DND-41 (cell line): ENCODE results near the gene SLC25A36.
"Not testable (repeated sequence)": the region's sequence is repeated elsewhere in the genome, so short reads cannot be mapped to it uniquely, and the experiment has no call there.

Experiments
- ATAC-seq: fragments of 200-7000 bp; cut with Tn5 transposase; 3 replicates; pipeline ENCODE4 v1.9.1; 2021; ENCODE audit warnings: low read depth; ENCODE audit not compliant: insufficient read depth
- DNase-seq: peaks from one replicate; pipeline ENCODE4 v3.0.0-alpha.2; 2020
- H2AFZ ChIP-seq: 2 replicates; pipeline ENCODE4 v1.6.0; 2012; ENCODE audit warnings: low read depth, low read length
- H3K27ac ChIP-seq: 2 replicates; pipeline ENCODE4 v1.5.1; 2012; ENCODE audit warnings: low read length, inconsistent platforms
- H3K27me3 ChIP-seq: fragments of 200-600 bp; sonication (generic); 2 replicates; pipeline ENCODE4 v1.6.0; 2012; ENCODE audit warnings: low read length, mild to moderate bottlenecking, inconsistent platforms; ENCODE audit not compliant: insufficient read depth, poor library complexity
- H3K36me3 ChIP-seq: 2 replicates; pipeline ENCODE4 v1.5.1; 2012; ENCODE audit warnings: low read length, inconsistent platforms; ENCODE audit not compliant: insufficient read depth
- H3K4me1 ChIP-seq: 2 replicates; pipeline ENCODE4 v1.5.1; 2012; ENCODE audit warnings: mild to moderate bottlenecking, low read length; ENCODE audit not compliant: insufficient read depth
- H3K4me2 ChIP-seq: 2 replicates; pipeline ENCODE4 v1.6.0; 2012; ENCODE audit warnings: mild to moderate bottlenecking, moderate library complexity, low read length, inconsistent platforms; ENCODE audit not compliant: insufficient read depth
- H3K4me3 ChIP-seq, 2 experiments: fragments of 200-600 bp in 1 of 2; shearing (Covaris generic) in 1 of 2; 2 replicates each; pipeline ENCODE4 v1.5.1; 2012 to 2016; ENCODE audit warnings: inconsistent platforms in 2 of 2, low read length in 2 of 2, mild to moderate bottlenecking in 2 of 2, low read depth in 1 of 2, moderate library complexity in 1 of 2
- H3K79me2 ChIP-seq: 2 replicates; pipeline ENCODE4 v1.6.0; 2012; ENCODE audit warnings: low read length, inconsistent platforms; ENCODE audit not compliant: insufficient read depth
- H3K9ac ChIP-seq: 2 replicates; pipeline ENCODE4 v1.6.0; 2012; ENCODE audit warnings: low read depth, mild to moderate bottlenecking, inconsistent platforms, low read length, moderate library complexity
- H3K9me3 ChIP-seq: 2 replicates; pipeline ENCODE4 v1.5.1; 2012; ENCODE audit warnings: low read length, moderate library complexity, mild to moderate bottlenecking, inconsistent platforms; ENCODE audit not compliant: insufficient read depth, severe bottlenecking
- H4K20me1 ChIP-seq: 2 replicates; pipeline ENCODE4 v1.6.0; 2012; ENCODE audit warnings: low read length; ENCODE audit not compliant: insufficient read depth
- EZH2 ChIP-seq: IDR thresholded peaks from 3 replicates; pipeline ENCODE4 v1.6.1; 2012; ENCODE audit warnings: borderline replicate concordance, low read depth, mild to moderate bottlenecking, moderate library complexity, low read length, inconsistent platforms; ENCODE audit not compliant: severe bottlenecking
- TF ChIP-seq, protein P1 (sequence below): IDR thresholded peaks from 2 replicates; pipeline ENCODE4 v1.5.1; 2012; ENCODE audit warnings: borderline replicate concordance, low read length, moderate library complexity, mild to moderate bottlenecking; ENCODE audit not compliant: poor library complexity, severe bottlenecking; ENCODE audit errors: extremely low read depth

The SLC25A36 gene

DNA sequence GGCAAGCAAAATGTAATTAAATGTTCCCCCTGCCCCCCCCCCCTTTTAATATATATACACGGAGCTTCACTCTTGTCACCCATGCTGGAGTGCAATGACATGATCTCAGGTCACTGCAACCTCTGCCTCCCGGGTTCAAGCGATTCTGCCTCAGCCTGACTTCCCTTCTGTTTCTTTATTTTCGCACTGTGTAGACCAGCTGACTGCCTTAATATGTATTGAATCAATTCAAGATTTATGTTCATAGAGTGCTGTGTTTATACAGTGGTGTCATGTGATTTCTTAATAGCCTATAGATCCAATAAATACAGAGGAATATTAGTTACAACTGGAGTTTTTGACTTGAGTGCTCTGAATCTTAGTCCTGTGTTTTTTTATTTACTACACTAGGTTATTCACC, 39.0 kb downstream of the SLC25A36 start:
- no peaks in the 10 kb centered on the region for H4K20me1 ChIP-seq
- H3K36me3 ChIP-seq: peaks cover 21% of the 10 kb centered on the region
- H3K79me2 ChIP-seq: no peaks in the 10 kb centered on the region
- no peak overlapping the region for H3K9ac ChIP-seq
- no peak overlapping the region for H3K27ac ChIP-seq
- no peak overlapping the region for H3K4me2 ChIP-seq
- H3K27me3 ChIP-seq: no peaks in the 10 kb centered on the region
- no peaks in the 10 kb centered on the region for H3K9me3 ChIP-seq
- TF ChIP-seq, protein P1, sequence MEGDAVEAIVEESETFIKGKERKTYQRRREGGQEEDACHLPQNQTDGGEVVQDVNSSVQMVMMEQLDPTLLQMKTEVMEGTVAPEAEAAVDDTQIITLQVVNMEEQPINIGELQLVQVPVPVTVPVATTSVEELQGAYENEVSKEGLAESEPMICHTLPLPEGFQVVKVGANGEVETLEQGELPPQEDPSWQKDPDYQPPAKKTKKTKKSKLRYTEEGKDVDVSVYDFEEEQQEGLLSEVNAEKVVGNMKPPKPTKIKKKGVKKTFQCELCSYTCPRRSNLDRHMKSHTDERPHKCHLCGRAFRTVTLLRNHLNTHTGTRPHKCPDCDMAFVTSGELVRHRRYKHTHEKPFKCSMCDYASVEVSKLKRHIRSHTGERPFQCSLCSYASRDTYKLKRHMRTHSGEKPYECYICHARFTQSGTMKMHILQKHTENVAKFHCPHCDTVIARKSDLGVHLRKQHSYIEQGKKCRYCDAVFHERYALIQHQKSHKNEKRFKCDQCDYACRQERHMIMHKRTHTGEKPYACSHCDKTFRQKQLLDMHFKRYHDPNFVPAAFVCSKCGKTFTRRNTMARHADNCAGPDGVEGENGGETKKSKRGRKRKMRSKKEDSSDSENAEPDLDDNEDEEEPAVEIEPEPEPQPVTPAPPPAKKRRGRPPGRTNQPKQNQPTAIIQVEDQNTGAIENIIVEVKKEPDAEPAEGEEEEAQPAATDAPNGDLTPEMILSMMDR: no peak
- no peak for TF ChIP-seq EZH2
- no peaks in the 10 kb centered on the region for H3K4me1 ChIP-seq
- ATAC-seq (no peak), DNase-seq (no peak)
- no peak overlapping the region for H2AFZ ChIP-seq
- no peak overlapping the region for H3K4me3 ChIP-seq

DNA sequence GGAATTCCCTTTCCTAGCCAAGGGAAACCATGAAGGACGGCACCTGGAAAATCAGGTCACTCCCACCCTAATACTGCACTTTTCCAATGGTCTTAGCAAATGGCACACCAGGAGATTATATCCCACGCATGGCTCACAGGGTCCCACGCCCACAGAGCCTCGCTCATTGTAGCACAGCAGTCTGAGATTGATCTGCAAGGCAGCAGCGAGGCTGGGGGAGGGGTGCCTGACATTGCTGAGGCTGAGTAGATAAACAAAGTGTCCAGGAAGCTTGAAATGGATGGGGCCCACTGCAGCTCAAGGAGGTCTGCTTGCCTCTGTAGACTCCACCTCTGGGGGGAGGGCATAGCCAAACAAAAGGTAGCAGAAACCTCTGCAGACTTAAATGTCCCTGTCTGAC, 46.2 kb downstream of the SLC25A36 start:
- not testable (repeated sequence) for H3K27me3 ChIP-seq, H3K27ac ChIP-seq, H3K9me3 ChIP-seq, H3K4me3 ChIP-seq, H4K20me1 ChIP-seq, H3K4me1 ChIP-seq, H3K4me2 ChIP-seq, ATAC-seq, DNase-seq, H3K9ac ChIP-seq, H3K36me3 ChIP-seq, H2AFZ ChIP-seq, H3K79me2 ChIP-seq

DNA sequence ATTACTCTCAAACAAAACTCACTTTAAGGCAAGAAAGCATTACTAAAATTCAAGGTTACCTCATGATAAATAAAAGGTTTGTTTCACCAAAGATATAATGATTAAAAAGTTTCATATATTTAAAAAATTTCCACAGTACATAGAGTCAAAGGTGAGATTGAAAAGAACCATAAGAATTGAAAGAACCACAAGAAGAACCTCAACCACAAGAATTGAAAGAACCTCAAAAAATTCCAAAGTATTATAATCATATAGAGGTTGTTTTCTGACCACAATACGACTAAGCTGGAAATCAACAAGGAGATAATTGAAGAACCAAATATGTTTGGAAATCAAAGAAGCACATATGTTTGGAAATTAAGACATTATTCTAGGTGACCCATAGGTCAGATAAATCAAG, 52.7 kb downstream of the SLC25A36 start:
- H3K9ac ChIP-seq: no peak overlapping the region
- H3K4me1 ChIP-seq: no peaks in the 10 kb centered on the region
- H3K79me2 ChIP-seq: no peaks in the 10 kb centered on the region
- H2AFZ ChIP-seq: no peak overlapping the region
- no peak overlapping the region for H3K27ac ChIP-seq
- H4K20me1 ChIP-seq: no peaks in the 10 kb centered on the region
- ATAC-seq: no peak
- DNase-seq: no peak
- H3K4me2 ChIP-seq: no peak overlapping the region
- peaks cover 6% of the 10 kb centered on the region for H3K9me3 ChIP-seq
- no peaks in the 10 kb centered on the region for H3K27me3 ChIP-seq
- H3K36me3 ChIP-seq: no peaks in the 10 kb centered on the region
- H3K4me3 ChIP-seq: no peak overlapping the region
- TF ChIP-seq, protein P1: no peak
- TF ChIP-seq EZH2: no peak

DNA sequence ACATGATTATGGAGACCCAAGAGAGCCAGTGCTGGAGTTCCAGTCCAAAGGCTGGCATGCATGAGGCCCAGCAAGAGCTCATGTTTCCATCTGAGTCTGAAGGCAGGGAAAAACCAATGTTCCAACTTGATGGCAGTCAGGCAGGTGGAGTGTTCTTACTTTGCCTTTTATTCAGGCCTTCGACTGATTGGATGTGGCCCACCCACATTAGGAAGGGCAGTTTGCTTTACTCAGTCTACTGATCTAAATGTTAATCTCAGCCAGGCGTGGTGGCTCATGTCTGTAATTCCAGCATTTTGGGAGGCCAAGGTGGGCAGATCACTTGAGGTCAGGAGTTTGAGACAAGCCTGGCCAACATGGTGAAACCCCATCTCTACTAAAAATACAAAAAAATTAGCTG, 53.2 kb downstream of the SLC25A36 start:
- H3K79me2 ChIP-seq, H3K9me3 ChIP-seq, H3K4me1 ChIP-seq, DNase-seq, H3K27ac ChIP-seq, H3K9ac ChIP-seq, H3K27me3 ChIP-seq, H2AFZ ChIP-seq, ATAC-seq, H4K20me1 ChIP-seq, H3K4me3 ChIP-seq, H3K4me2 ChIP-seq, H3K36me3 ChIP-seq: not testable (repeated sequence)
